ENCODE data around the gene TSNAX.

TSNAX gene

DNA sequence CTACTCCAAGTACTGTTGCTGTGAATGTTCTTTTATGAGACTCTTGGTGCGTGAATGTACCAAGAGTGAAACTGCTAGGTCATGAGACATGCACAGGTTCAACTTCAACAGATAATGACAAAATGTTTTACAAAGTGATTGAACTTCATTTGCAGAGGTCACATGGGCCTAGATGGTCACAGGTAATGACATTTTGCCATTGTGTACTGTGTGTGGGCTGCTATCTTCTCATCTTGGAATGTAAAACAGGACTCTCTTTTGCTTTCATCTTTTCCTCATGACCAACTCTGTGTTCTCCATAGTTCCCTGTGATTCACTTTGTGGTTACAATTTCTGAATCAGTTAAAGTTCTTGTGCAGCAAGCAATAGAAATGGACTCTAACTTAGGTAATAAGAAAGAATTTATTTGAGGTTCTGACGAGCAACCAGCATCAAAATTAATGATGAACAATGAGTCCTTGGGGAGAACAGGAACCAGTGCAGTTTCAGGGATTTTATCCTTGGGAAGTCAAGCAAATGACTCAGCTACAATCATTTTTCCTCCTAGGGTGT is 16.2 kb upstream of the TSNAX start:
- DNase-seq, result peak; percentile 79
- in situ Hi-C loops (cut with HindIII; ENCODE audit: low pct_ligation_motif_present, low pct_unique_long_range_greater_than_20kb, low sequenced_read_pairs), result no loop called here

DNA sequence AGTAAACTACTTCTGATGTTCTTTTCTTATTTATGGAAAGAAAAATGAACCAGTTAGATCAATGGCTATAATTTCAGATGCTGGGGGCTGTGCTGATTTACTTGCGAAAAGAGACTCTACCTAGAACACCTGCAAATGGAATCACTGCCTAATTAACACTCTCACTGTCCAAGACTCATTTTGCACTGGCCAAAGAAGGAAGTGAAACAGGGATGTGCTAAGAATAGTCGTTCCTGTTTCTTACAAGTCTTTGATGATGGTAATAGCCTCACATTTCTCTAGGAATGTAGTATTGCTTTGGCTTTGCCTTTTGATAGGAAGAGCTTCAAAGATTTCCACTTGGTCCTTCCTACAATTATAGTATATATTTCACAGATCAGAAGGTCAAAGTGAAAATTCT is 12.7 kb upstream of the TSNAX start:
- no peak for DNase-seq
- in situ Hi-C loops (cut with HindIII; ENCODE audit: low pct_ligation_motif_present, low pct_unique_long_range_greater_than_20kb, low sequenced_read_pairs), result no loop called here

DNA sequence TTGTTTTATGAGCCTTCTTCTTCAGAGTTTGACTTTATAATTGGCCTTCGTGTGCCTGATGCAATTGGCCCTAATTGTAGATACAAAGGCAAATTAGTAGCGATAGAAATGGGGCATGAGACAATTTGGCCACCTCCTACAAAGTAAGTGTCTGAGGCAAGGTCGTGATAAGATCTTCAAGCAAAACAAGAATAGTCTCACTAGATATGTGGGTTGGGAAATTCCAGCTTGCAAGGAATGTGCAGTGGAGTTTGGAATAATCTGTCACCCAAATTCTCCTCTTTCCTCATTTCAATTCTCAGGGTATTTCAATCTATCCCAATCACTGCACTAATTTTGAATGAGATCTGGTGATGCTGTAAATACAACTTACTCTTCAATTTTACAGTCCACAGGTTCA is 11.4 kb upstream of the TSNAX start:
- in situ Hi-C loops (cut with HindIII; ENCODE audit: low pct_ligation_motif_present, low pct_unique_long_range_greater_than_20kb, low sequenced_read_pairs), result no loop called here

DNA sequence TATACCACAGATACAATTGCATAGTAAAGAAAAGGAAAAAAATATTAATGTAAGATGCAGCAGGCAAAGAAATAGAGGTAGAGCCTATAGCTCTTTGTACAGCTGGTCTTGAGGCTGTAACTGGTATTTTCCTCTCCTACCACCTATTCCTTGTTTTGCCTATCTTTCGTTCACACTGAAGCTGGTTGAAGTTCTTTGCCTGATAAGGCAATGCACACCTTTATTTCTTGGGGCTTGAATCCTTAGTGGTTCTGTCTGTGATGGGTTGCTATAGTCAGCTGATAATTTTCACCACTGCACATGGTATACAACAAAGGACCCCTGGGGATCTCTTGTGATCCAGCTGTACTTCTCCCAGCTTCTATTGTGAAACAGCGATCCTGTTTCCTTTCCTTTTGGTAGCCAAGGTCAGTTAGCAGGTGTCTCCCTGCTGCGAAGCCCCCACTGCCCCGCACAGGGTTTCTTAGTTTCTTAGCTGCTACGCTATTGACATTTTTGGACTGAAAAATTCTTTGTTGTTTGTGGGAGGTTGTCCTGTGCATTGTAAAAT is 9.9 kb upstream of the TSNAX start:
- in situ Hi-C loops (cut with HindIII; ENCODE audit: low pct_ligation_motif_present, low pct_unique_long_range_greater_than_20kb, low sequenced_read_pairs), result no loop called here
- DNase-seq, result no peak

More for the DNA sequence above, 11.4 kb upstream of the TSNAX start:
- no peak for DNase-seq

DNA sequence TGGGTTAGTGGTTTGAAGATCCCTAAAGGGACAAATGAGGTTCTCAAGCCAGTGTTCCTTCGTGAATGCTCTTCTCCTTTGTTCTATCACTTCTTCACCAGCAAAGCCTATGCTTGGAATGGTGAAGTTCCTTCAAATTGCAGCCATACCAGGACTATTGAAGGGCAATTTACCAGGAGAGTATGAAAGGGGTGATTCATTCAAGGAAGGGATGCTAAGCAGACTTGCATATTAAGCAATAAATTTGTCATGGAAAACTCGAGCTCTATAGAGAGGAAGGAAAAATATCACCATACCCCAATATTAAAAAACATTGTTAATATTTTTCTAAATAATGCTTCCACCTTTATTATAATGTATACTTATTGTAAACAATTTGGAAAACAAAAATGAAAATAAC is 9.3 kb upstream of the TSNAX start:
- no peak for DNase-seq
- in situ Hi-C loops (cut with HindIII; ENCODE audit: low pct_ligation_motif_present, low pct_unique_long_range_greater_than_20kb, low sequenced_read_pairs), result no loop called here

DNA sequence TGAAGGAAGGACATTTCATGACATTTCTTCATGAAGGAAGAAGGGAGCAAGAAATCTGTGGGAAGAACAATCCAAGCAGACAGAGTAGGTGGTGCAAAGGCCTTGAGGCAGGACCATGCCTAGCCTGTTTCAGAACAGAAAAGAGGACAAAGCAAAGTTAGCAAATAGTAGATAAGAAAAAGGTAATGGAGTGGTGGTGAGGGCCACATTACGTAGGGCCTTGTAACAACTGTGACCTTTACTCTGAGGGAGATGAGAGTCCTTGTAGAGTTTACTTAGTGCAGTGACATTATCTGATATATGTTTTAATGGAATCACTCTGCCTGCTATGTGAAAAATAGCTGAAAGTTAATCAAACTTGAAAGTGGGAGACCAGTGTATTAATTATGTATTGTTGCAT is 6.4 kb upstream of the TSNAX start:
- DNase-seq, result no peak
- in situ Hi-C loops (cut with HindIII; ENCODE audit: low pct_ligation_motif_present, low pct_unique_long_range_greater_than_20kb, low sequenced_read_pairs), result no loop called here

DNA sequence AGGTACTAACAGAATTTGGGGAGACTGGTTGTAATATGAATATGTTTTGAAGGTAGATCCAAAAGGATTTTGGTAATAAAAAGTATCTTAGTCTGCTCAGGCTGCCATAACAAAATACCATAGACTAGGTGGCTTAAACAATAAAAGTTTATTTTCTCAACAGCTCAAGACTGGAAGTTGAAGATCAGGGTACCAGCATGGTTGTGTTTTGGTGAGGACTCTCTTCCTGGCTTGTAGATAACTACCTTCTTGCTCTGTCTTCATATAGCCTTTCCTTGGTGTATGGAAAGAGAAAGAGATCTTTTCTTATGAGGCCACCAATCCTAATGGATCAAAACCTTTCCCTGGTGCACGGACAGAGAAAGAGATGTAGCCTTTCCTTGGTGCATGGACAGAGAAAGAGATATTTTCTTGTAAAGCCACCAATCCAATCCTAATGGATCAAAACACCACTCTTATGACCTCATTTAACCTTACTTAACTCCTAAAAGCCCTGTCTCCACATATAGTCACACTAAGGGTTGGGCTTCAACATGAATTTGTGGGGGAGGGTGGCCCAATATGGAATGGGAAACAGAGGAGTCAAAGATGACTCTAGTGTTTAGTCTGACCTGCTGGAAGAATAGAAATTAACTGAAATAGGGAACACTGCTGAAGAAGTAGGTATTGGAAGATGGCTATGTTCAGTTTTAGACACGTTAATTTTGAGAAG is 5.4 kb upstream of the TSNAX start:
- no peak for DNase-seq
- in situ Hi-C loops (cut with HindIII; ENCODE audit: low pct_ligation_motif_present, low pct_unique_long_range_greater_than_20kb, low sequenced_read_pairs), result no loop called here

DNA sequence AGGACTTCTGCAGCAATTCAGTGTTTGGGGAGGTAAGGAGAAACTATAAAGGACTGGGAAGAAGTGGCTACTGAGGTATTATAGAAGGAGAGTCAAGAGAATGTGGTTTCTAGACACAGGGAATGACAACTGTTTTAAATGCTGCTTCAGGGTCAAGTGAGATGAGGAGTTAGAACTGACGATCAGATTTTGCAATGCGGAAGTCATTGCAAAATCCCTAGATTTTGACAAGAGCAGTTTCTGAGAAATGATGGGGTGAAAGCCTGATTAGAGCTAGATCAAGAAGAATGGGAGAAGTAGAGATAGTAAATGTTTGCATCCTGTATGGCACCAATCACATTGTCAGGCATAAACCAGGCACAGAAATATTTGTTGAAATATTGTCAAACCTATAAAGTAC is 4.7 kb upstream of the TSNAX start:
- in situ Hi-C loops (cut with HindIII; ENCODE audit: low pct_ligation_motif_present, low pct_unique_long_range_greater_than_20kb, low sequenced_read_pairs), result no loop called here
- DNase-seq, result no peak

DNA sequence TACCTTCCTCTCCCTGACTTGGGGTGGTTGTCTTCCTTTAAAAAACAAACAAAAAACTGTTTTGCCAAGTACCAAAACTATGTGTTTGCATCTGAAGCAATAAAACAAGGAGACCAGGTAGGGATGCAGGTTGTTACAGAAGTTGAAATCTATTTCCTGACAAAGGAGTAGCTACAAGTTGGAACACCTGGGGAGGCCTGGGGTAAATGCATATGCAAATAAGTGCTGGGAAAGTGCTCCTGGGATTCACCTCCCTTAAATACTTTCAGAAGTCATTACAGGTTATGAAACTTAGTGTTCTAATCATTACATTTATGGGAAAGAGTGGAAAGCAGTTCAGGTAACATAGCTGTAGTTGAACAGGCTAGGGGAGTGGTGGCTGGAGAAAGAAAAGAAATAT is 1.9 kb upstream of the TSNAX start:
- no peak for DNase-seq
- in situ Hi-C loops (cut with HindIII; ENCODE audit: low pct_ligation_motif_present, low pct_unique_long_range_greater_than_20kb, low sequenced_read_pairs), result no loop called here

DNA sequence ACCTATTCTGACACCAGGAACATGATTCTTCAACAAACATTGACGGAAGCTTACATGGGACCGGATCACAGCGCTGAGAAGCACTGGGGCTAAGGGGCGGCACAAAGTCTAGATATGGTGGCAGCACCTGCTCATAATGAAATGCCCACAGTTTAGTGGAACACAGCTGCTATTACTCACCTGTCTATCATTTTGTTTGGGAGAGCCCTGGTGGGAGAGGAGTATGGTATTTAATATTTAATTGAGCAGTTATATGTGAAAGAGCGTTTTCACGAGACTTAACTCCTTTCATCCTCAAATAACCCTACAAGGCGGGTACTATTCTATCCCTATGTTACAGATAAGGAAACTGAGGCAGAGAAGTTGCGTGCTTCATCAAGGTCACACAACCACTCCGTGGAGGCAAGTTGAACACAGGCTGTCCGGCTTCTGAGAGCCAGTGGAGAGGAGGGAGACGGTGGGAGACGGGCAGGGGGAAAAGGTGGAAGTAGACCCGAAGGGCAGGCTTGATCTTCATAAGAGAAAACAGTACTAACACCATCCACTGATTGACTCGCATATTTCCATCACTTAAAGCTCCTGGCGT is 790 bp upstream of the TSNAX start:
- in situ Hi-C loops (cut with HindIII; ENCODE audit: low pct_ligation_motif_present, low pct_unique_long_range_greater_than_20kb, low sequenced_read_pairs), result no loop called here
- DNase-seq, result no peak

DNA sequence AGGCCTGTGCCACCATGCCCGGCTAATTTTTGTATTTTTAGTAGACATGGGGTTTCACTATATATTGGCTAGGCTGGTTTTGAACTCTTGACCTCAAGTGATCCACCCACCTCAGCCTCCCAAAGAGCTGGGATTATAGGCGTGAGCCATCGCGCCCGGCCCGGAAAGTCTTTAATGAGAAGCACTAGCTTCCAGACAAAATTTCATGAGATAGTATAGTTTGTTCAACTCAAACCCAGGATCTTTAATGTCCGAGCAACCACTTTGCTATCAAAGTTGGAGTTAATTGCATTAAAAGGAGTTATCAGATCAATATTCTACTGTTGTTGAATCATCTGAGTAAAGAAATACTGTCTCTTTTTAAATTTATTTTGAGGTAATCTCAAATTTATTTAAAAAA is 4.8 kb downstream of the TSNAX start:
- no peak for DNase-seq
- in situ Hi-C loops (cut with HindIII; ENCODE audit: low pct_ligation_motif_present, low pct_unique_long_range_greater_than_20kb, low sequenced_read_pairs), result no loop called here

DNA sequence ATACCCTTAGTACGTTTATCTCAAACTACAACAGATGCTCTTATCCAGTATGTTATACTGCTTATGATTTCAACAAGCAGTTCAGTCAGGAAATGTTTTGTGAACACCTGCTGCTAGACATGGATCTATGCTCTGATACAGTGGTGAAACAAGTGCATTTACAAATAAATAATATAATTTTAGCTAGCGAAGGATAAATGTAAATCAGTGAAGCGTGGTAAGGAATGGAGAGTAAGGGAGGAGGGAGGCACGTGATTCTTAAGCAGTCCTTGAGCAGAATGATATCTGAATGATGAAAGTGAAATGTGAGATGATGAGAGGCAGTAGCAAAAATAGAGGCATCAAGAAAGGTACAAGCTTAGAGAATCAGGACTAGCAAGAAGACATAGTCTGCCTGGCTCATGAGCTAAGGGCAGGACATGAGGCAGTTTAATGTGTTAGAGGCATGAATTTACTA is 6.3 kb downstream of the TSNAX start:
- in situ Hi-C loops (cut with HindIII; ENCODE audit: low pct_ligation_motif_present, low pct_unique_long_range_greater_than_20kb, low sequenced_read_pairs), result no loop called here
- DNase-seq, result no peak

DNA sequence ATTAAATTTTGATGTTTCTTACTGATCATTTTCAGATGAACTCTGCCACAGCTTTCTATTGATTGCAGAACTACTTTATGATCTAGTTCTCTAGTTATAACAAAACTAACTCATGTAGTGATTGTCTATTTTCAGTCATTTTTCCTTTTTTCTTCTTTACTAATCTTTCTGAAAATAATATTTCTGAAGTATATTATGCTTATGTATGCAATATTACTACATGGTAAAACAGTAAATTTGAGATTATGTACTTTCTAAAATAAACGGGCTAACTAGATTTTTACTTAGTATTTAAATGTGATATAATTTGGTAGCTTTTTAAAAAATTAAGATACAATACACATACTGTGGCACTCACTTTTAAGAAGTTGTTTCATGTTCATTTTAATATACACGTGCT is 7.6 kb downstream of the TSNAX start:
- no peak for DNase-seq
- in situ Hi-C loops (cut with HindIII; ENCODE audit: low pct_ligation_motif_present, low pct_unique_long_range_greater_than_20kb, low sequenced_read_pairs), result no loop called here

DNA sequence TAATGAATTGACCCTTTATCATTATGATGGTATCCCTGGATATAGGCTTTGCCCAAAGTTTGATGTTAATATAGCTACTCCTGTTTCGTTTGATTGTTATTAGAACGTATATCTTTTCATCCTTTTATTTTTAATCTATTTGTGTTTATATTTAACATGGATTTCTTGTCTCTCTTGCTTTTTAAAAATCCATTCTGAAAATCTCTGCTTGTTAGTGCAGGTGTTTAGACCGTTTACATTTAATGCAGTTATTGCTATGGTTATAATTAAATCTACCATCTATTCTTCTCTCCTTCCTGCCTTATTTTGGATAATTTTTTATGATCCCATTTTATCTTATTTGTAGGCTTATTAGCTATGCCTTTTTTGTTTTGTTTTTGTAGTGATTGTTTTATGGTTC is 12.4 kb downstream of the TSNAX start:
- no peak for DNase-seq
- in situ Hi-C loops (cut with HindIII; ENCODE audit: low pct_ligation_motif_present, low pct_unique_long_range_greater_than_20kb, low sequenced_read_pairs), result no loop called here

DNA sequence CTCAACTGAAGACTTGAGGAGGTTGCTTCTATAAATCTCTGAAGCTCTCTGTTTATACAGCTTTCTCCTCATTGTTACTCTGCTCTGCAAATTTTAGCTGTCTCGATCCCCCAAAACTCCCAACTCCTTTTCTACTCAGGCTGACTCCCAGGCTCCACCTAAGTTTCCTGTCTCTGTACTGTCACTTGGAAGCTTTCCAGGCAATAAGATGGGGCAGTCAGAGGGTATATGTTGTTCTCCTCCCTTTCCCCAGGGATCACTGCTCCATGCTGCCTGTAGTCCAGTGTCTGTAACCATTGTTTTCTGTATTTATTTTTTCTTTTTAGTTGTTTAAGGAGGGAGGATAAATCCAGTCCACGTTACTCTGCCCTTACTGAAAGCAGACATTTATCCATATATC is 13.4 kb downstream of the TSNAX start:
- in situ Hi-C loops (cut with HindIII; ENCODE audit: low pct_ligation_motif_present, low pct_unique_long_range_greater_than_20kb, low sequenced_read_pairs), result no loop called here

DNA sequence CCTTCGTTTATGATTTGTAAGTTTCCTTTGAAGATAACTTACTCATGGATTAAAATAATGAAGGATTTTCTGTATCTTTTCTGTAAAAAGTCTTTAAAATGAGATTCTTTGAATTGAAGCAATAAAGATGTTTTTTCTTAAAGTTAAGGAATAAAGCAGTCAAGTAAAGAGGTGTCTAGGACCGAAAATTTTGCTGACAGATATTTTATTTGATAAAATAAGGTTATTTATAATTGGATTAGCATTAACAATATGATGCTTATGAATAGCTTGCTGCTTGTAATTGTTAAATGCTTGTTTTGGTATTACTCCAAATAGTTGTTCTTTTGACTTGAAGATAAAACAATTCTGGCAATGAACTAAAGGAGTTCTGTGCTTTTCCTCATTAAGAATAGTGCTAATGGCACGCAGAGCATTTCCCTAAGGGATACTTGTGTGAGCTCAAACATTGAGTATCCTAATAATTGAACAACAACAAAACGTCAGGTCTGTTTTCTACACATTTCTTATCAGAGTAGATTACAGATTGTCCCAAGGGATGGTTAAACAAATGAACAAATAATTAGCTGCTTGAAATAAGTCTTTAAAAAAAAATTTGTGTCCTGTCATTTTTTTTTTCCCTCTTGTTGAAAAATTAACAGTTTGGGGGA is 16.6 kb downstream of the TSNAX start:
- in situ Hi-C loops (cut with HindIII; ENCODE audit: low pct_ligation_motif_present, low pct_unique_long_range_greater_than_20kb, low sequenced_read_pairs), result no loop called here
- no peak for DNase-seq

More for the DNA sequence above, 13.4 kb downstream of the TSNAX start:
- no peak for DNase-seq

DNA sequence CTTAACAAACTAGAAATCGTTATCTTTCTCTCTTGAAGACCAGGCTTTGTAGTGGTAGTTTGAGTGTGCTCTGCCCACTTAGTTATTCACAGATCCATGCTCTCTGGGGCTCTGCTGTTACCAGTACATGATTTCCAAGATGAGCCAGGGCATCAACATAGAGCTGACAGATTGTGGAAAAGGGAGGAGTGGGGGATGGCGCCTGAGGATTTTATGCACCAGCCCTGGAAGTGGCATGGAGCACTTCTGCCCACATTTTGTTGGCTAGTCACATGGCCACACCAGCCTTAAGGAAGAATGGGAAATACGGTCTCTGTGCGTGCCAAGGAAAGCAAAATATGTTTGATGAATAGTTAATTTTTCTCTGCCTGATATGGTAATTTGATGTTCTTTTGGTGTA is 18.2 kb downstream of the TSNAX start:
- no peak for DNase-seq
- in situ Hi-C loops (cut with HindIII; ENCODE audit: low pct_ligation_motif_present, low pct_unique_long_range_greater_than_20kb, low sequenced_read_pairs), result no loop called here

DNA sequence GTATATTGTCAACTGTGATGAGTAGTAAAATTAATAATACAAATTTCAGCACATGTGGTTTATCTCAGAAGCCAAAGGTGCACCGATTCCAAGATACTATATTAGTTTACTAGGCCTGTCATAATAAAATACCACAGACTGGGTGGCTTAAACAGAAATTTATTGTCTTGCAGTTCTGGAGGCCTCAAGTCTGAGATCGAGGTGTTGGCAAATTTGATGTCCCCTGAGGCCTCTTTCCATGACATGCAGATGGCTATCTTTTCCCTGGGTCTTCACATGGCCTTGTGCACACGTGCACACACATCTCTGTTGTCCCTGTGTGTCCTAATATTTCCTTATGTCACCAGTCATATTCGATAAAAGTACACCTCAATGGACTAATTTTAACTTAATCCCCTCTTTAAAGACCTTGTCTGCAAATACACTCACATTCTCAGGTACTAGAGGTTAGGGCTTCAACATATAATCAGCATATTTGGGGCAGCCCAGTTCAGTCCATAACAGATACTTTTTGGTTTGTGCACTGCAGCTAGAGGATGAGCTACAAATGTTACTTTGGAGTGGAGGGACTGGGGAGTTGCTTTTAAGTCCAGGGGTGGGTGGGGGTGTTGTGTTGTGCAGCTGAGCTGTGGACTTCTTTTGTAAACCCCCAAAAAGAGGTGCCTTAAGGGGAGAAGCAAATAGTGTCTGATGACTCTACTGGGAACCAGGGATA is 21.4 kb downstream of the TSNAX start:
- no peak for DNase-seq
- in situ Hi-C loops (cut with HindIII; ENCODE audit: low pct_ligation_motif_present, low pct_unique_long_range_greater_than_20kb, low sequenced_read_pairs), result no loop called here

DNA sequence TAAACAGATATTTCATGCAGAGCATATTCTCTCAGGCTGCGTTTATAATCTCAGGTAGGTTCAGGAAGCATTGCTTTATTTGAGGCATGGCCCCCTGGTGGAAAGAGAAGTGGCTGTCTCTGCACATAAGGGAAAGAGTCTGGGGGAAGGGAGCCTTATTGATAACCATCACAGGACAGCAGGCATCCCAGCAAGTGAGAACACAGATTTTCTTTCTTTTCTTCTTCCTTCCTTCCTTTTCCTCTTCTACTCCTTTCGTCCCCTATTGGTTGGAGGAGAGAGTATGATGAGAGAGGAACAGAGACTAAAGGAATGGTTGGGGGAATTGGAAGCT is 21.9 kb downstream of the TSNAX start:
- DNase-seq, result peak; percentile 50
- in situ Hi-C loops (cut with HindIII; ENCODE audit: low pct_ligation_motif_present, low pct_unique_long_range_greater_than_20kb, low sequenced_read_pairs), result no loop called here
